ENCODE measurements around the gene ZBTB38.

ZBTB38 gene

GRCh38 chr3:141368062-141368924, at the start of gene ZBTB38:
Gene ZBTB38, plus strand, starts transcription at chr3:141368504. Its CDS starts 73,885 bp downstream, at chr3:141442389.
- TF ChIP-seq POLR2A (IDR thresholded peaks at IDR 0.05; ENCODE audit: extremely low read depth, insufficient read length) (no peak), MAX (IDR thresholded peaks at IDR 0.05; ENCODE audit: low read depth, low read length) (no peak), MYC (IDR thresholded peaks at IDR 0.05; ENCODE audit: low read depth, low read length) (no peak), CTCF (IDR thresholded peaks at IDR 0.05; ENCODE audit: low read depth, low read length) (no peak)
- DNase-seq (ENCODE audit: low read depth) = no peak
- no peak within 1 kb of the TSS for H3K4me3 ChIP-seq (ENCODE audit: low read depth, low read length)

- H3K4me3 ChIP-seq (ENCODE audit: low read depth, low read length) = no peak overlapping the region
- no peak for DNase-seq (ENCODE audit: low read depth)
These were observed 47.8 kb upstream of the ZBTB38 start for GRCh38 chr3:141320399-141321108.

GRCh38 chr3:141321109-141321497, 47.2 kb upstream of the ZBTB38 start:
- H3K4me3 ChIP-seq (ENCODE audit: low read depth, low read length) = no peak overlapping the region
- TF ChIP-seq CTCF (IDR thresholded peaks at IDR 0.05; ENCODE audit: low read depth, low read length) (no peak), MAX (IDR thresholded peaks at IDR 0.05; ENCODE audit: low read depth, low read length) (no peak), MYC (IDR thresholded peaks at IDR 0.05; ENCODE audit: low read depth, low read length) (no peak), POLR2A (IDR thresholded peaks at IDR 0.05; ENCODE audit: extremely low read depth, insufficient read length) (no peak)
- no peak for DNase-seq (ENCODE audit: low read depth)

More at GRCh38 chr3:141320399-141321108, 47.8 kb upstream of the ZBTB38 start:
- TF ChIP-seq MYC (IDR thresholded peaks at IDR 0.05; ENCODE audit: low read depth, low read length) = no peak
- TF ChIP-seq POLR2A (IDR thresholded peaks at IDR 0.05; ENCODE audit: extremely low read depth, insufficient read length) = no peak
- TF ChIP-seq MAX (IDR thresholded peaks at IDR 0.05; ENCODE audit: low read depth, low read length) = no peak
- no peak for TF ChIP-seq CTCF (IDR thresholded peaks at IDR 0.05; ENCODE audit: low read depth, low read length)

GRCh38 chr3:141323936-141324704, 44.2 kb upstream of the ZBTB38 start:
- DNase-seq (ENCODE audit: low read depth) = no peak
- no peak overlapping the region for H3K4me3 ChIP-seq (ENCODE audit: low read depth, low read length)
- TF ChIP-seq MYC (IDR thresholded peaks at IDR 0.05; ENCODE audit: low read depth, low read length) (no peak), MAX (IDR thresholded peaks at IDR 0.05; ENCODE audit: low read depth, low read length) (no peak), CTCF (IDR thresholded peaks at IDR 0.05; ENCODE audit: low read depth, low read length) (no peak), POLR2A (IDR thresholded peaks at IDR 0.05; ENCODE audit: extremely low read depth, insufficient read length) (no peak)

GRCh38 chr3:141326123-141326522, 42.2 kb upstream of the ZBTB38 start:
- DNase-seq (ENCODE audit: low read depth) = no peak
- H3K4me3 ChIP-seq (ENCODE audit: low read depth, low read length) = no peak overlapping the region
- no peak for TF ChIP-seq MYC (IDR thresholded peaks at IDR 0.05; ENCODE audit: low read depth, low read length)
- no peak for TF ChIP-seq CTCF (IDR thresholded peaks at IDR 0.05; ENCODE audit: low read depth, low read length)
- no peak for TF ChIP-seq POLR2A (IDR thresholded peaks at IDR 0.05; ENCODE audit: extremely low read depth, insufficient read length)
- TF ChIP-seq MAX (IDR thresholded peaks at IDR 0.05; ENCODE audit: low read depth, low read length) = no peak

All from NB4 (cell line).